PC-3 (cell line): Measurements from ENCODE around the gene TPRG1.

ENCODE experiments used
- EZH2 ChIP-seq: fragments of 300-600 bp; sonication (generic); IDR thresholded peaks from one replicate; pipeline ENCODE4 v1.6.1; 2017; ENCODE audit warnings: antibody characterized with exemption, mild to moderate bottlenecking, low read length; ENCODE audit not compliant: unreplicated experiment
- EZH2phosphoT487 ChIP-seq: fragments of 300-600 bp; sonication (generic); IDR thresholded peaks from 2 replicates; pipeline ENCODE4 v1.6.1; 2018; ENCODE audit warnings: mild to moderate bottlenecking, antibody characterized with exemption, low read length, borderline replicate concordance
- TF ChIP-seq, protein P1 (sequence below): fragments of 300-600 bp; sonication (generic); conservative IDR thresholded peaks from 2 replicates; pipeline ENCODE4 v1.5.1; 2017; ENCODE audit warnings: antibody characterized with exemption, low read depth, mild to moderate bottlenecking, low read length

DNA sequence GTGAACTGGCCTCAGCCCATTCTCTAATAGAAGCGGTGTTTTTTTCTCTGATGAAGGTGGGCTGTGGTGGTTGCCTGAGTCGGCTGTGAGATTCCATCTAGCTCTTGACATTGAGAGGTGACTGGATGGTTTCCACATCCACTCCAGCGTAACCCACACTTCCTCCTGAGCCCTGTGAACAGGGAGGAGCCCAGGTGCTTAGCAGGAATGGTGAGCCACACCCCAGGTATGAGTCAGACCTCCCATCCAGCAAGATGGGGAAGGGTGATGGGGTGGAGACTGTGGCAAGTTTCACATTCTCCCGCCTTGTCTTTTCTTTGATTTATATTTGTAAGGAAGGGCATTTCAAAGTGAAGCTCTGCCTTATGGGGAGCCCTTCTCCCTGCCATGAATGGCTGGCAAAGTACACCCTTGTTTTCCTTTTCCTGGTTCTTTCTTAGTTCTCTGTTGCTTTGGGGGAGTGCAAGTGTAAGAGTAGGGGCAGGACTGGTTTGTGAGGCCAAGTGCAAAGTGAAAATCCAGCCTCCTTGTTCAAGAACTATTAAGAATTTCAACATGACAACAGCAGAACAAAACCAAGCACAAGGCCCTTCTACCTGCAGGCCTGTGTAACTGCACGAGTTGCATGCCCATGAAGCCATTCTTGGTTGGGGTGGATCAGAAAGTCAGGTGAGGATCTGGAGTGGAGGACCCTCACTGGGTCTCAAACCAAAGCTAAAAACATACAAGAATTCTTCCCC is 4.6 kb upstream of the TPRG1 start:
- TF ChIP-seq, protein P1, sequence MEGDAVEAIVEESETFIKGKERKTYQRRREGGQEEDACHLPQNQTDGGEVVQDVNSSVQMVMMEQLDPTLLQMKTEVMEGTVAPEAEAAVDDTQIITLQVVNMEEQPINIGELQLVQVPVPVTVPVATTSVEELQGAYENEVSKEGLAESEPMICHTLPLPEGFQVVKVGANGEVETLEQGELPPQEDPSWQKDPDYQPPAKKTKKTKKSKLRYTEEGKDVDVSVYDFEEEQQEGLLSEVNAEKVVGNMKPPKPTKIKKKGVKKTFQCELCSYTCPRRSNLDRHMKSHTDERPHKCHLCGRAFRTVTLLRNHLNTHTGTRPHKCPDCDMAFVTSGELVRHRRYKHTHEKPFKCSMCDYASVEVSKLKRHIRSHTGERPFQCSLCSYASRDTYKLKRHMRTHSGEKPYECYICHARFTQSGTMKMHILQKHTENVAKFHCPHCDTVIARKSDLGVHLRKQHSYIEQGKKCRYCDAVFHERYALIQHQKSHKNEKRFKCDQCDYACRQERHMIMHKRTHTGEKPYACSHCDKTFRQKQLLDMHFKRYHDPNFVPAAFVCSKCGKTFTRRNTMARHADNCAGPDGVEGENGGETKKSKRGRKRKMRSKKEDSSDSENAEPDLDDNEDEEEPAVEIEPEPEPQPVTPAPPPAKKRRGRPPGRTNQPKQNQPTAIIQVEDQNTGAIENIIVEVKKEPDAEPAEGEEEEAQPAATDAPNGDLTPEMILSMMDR: no peak
- TF ChIP-seq EZH2phosphoT487: no peak
- TF ChIP-seq EZH2: no peak
